HG03095 (cell line): ENCODE measurements around the gene GOLGA8G.
"Not testable (repeated sequence)": the region's sequence is repeated elsewhere in the genome, so short reads cannot be mapped to it uniquely, and the experiment has no call there.

Source experiments
- ATAC-seq: cut with Tn5 transposase; IDR thresholded peaks from one replicate; pipeline ENCODE4 v1.9.1; 2021; ENCODE audit warnings: moderate library complexity; ENCODE audit not compliant: unreplicated experiment

GOLGA8G gene, protein sequence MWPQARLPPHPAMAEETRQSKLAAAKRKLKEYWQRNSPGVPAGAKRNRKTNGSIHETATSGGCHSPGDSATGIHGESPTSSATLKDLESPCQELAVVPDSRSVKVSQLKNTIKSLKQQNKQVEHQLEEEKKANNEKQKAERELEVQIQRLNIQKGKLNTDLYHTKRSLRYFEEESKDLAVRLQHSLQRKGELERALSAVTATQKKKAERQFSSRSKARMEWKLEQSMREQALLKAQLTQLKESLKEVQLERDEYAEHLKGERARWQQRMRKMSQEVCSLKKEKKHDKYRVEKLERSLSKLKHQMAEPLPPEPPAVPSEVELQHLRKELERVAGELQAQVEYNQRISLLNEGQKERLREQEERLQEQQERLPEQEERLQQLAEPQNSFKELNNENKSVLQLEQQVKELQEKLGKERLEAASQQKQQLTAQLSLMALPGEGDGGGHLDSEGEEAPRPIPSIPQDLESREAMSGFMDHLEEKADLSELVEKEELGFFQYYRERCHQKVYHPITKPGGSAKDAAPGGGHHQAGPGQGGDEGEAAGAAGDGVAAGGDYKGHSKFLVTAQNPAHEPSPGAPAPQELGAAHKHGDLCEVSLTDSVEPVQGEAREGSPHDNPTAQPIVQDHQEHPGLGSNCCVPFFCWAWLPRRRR

DNA sequence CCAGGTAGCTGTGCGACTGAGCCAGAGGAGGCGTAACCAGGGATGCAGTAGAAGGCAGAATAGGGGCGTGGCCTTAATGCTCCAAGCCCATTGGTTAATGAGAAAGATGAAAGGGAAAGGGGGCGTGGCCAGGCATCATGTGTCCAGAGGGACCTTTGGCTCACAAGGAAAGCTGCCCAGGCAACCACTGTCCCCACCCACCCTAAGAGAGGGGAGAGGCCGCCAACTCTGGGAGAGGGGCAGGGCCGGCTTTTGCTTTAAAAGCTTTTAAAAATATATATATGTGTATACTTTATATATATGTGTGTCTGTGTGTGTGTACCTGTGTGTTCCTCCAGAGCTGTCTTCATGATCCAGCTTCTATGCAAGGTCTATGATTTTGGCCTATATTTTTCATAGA lies at the start of gene GOLGA8G:
GOLGA8G (minus strand) TSS at position 18 of the 400 bp plus-strand sequence. CDS start 62 bp downstream, outside the sequence.
- ATAC-seq, result not testable (repeated sequence)

DNA sequence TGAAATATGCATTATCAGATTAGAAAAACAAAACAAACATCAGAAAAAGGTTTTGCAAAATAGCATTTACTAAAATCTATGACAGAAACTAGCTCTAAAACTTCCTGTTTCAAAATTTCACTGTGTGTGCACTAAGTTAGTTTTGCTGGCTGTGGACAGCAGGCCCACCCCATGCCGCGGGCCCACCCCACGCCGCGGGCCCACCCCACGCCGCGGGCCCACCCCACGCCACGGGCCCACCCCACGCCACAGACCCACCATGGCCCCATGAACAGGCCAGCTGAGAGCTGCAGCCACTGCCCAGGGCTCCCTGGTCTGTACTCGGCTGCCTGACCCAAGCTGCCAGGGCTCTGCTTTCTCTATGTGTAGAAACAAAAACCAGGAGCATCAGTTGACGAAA lies 40.6 kb upstream of the GOLGA8G start:
- ATAC-seq, result not testable (repeated sequence)

DNA sequence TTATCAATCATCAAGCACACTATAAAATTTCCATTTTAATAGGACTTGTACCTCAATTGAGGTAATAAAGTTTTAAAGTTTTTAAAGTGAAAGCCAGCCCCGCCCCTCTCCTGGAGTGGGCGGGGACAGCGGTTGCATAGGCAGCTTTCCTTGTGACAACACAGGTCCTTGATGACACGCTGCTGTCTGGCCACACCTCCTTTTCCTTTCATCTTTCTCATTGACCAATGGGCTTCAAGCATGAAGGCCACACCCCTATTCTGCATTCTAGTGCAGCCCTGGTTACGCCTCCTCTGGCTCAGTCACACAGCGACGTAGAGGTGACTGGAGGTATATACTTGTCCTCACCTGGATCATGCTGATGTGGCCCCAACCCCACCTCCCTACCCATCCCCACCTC lies 20.5 kb upstream of the GOLGA8G start, which contains the start of gene GOLGA6L25:
GOLGA6L25 (plus strand) TSS at position 301 of the 400 bp plus-strand sequence; CDS start at position 362, 61 bp downstream.
- ATAC-seq, result not testable (repeated sequence)

DNA sequence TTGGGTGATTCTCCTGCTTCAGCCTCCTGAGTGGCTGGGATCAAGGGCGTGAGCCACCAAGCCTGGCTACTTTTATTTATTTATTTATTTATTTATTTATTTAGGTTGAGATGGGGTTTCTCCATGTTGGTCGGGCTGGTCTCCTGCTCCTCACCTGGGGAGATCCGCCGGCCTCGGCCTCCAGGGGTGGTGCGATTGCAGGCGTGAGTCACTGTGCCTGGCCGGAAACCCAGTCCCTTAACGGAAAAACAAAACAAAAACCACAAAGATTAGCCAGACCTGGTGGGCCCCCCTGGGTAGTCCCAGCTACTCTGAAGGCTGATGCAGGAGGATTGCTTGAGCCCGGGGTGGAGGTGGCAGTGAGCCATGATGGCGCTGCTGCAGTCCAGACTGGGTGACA lies 17.6 kb downstream of the GOLGA8G start:
- ATAC-seq, result not testable (repeated sequence)

DNA sequence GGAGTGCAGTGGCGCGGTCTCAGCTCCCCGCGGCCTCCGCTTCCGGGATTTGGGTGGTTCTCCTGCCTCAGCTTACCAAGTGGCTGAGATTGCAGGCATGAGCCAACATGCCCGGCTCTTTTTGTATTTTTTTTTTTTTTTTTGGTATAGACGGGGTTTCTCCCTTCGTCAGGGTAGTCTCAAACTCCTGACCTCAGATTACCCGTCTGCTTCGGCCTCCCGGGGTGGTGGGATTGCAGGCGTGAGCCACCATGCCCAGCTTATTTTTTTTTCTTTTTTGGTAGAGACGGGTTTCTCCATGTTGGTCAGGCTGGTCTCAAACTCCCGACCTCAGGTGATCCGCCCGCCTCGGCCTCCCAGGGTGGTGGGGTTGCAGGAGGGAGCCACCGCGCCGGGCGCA lies 18.6 kb downstream of the GOLGA8G start:
- not testable (repeated sequence) for ATAC-seq

DNA sequence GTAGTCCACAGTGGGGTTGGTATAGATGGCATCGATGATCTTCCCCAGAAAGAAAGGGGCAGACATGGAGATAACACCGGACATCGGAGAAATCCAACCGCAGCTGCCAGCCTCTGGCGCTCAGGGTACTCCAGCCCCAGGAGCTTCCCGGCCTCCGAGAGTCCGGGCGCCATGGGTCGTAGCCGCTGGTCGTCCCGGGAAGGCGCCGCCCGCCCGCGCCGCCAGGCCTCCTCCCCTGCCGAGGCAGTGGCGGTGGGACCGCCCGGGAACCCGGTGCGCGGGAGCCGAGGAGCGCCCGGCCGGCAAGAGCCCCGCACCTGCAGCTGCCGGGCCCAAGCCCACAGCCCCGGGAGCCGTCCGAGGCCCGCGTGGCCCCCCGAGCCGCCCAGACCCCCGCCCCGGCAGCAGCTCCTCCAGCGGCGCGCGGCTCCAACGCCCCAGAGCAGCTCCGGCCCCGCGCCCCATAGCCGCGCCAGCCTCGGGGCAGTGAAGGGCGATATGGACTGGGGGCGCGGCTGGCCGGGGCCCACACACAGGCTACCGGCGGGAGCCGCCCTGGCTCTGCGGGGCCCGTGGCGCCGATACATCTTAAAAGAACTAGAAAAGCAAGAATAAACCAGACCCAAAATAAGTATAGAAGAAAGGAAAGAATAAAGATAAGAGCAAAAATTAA lies 24.4 kb downstream of the GOLGA8G start:
- ATAC-seq, result not testable (repeated sequence)

DNA sequence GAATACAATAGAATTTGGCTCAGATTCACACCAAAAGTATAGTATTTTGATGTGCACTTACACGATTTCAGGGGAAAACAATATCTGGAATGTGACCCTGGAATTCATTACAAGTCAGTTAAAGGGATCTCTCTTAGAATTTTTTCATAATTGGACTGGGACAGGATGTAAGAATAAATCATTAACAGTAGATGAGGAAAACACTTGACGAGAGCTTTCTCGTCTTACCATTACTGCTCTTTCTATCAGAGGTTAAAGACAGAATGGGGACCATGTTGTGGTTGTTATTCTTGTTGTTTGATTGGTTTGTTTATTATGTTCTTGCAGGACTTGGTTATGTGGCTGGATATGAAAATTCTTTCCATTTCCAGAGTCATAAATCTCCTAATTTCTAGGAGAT lies 51.4 kb downstream of the GOLGA8G start:
- ATAC-seq, result not testable (repeated sequence)
